H9 (cell line): Measurements from ENCODE around the gene ANGPTL8. TPM values are rescaled to one million over a fixed set of nuclear protein-coding genes. Genes with fewer than 3 reads are reported as not detected.
A peak's percentile ranks its signal among the peaks of the same experiment; 100 is the strongest.

ENCODE experiments used
- DNase-seq: peaks from one replicate; pipeline ENCODE4 v3.0.0-alpha.2; 2017
- H2AFZ ChIP-seq: one replicate; pipeline ENCODE4 v1.6.1; 2013; ENCODE audit warnings: mild to moderate bottlenecking, low read length, control low read depth, moderate library complexity
- H2AK5ac ChIP-seq: 2 replicates; pipeline ENCODE4 v1.6.1; 2013; ENCODE audit warnings: low read length, control low read depth, mixed read lengths; ENCODE audit not compliant: insufficient read length
- H2BK120ac ChIP-seq: one replicate; pipeline ENCODE4 v1.6.1; 2013; ENCODE audit warnings: low read depth, mild to moderate bottlenecking, low read length, control low read depth, inconsistent platforms; ENCODE audit not compliant: poor library complexity, severe bottlenecking
- H2BK12ac ChIP-seq: 2 replicates; pipeline ENCODE4 v1.6.1; 2013; ENCODE audit warnings: low read length, control low read depth, mixed read lengths, low read depth; ENCODE audit not compliant: insufficient read length
- H2BK15ac ChIP-seq: 2 replicates; pipeline ENCODE4 v1.6.1; 2013; ENCODE audit warnings: low read depth, low read length, control low read depth
- H2BK20ac ChIP-seq: one replicate; pipeline ENCODE4 v1.6.1; 2013; ENCODE audit warnings: low read depth, mild to moderate bottlenecking, low read length, control low read depth, inconsistent platforms; ENCODE audit not compliant: poor library complexity, severe bottlenecking
- H2BK5ac ChIP-seq: 2 replicates; pipeline ENCODE4 v1.6.1; 2013; ENCODE audit warnings: low read length, control low read depth, mixed read lengths; ENCODE audit not compliant: insufficient read length
- H3K14ac ChIP-seq: 2 replicates; pipeline ENCODE4 v1.6.1; 2013; ENCODE audit warnings: low read length, control low read depth; ENCODE audit not compliant: insufficient read depth
- H3K18ac ChIP-seq: 2 replicates; pipeline ENCODE4 v1.6.1; 2013; ENCODE audit warnings: low read depth, mild to moderate bottlenecking, mixed read lengths, low read length, control low read depth; ENCODE audit not compliant: insufficient read length
- H3K23ac ChIP-seq: 2 replicates; pipeline ENCODE4 v1.6.1; 2013; ENCODE audit warnings: low read length, control low read depth, mixed read lengths, low read depth; ENCODE audit not compliant: insufficient read length
- H3K23me2 ChIP-seq: 2 replicates; pipeline ENCODE4 v1.6.1; 2013; ENCODE audit warnings: low read depth, mild to moderate bottlenecking, mixed read lengths, low read length, control low read depth; ENCODE audit not compliant: insufficient read length, poor library complexity, severe bottlenecking
- H3K27ac ChIP-seq: 2 replicates; pipeline ENCODE4 v1.5.1; 2013; ENCODE audit warnings: low read length, control low read depth, mixed read lengths, low read depth; ENCODE audit not compliant: insufficient read length
- H3K27me3 ChIP-seq: 2 replicates; pipeline ENCODE4 v1.6.1; 2013; ENCODE audit warnings: low read length, control low read depth, inconsistent platforms; ENCODE audit not compliant: insufficient read depth
- H3K4ac ChIP-seq: 2 replicates; pipeline ENCODE4 v1.6.1; 2013; ENCODE audit warnings: low read depth, mild to moderate bottlenecking, control low read depth, inconsistent platforms, low read length, moderate library complexity
- H3K4me1 ChIP-seq: 2 replicates; pipeline ENCODE4 v1.6.1; 2013; ENCODE audit warnings: low read length, control low read depth, inconsistent platforms; ENCODE audit not compliant: insufficient read depth
- H3K4me2 ChIP-seq: 2 replicates; pipeline ENCODE4 v1.6.1; 2013; ENCODE audit warnings: low read length, control low read depth, mixed read lengths; ENCODE audit not compliant: insufficient read length, insufficient read depth
- H3K56ac ChIP-seq: 2 replicates; pipeline ENCODE4 v1.6.1; 2013; ENCODE audit warnings: low read depth, mild to moderate bottlenecking, mixed read lengths, low read length, control low read depth; ENCODE audit not compliant: insufficient read length
- H3K79me1 ChIP-seq: 2 replicates; pipeline ENCODE4 v1.6.1; 2013; ENCODE audit warnings: low read depth, mild to moderate bottlenecking, moderate library complexity, low read length, control low read depth, inconsistent platforms; ENCODE audit not compliant: insufficient read depth, poor library complexity, severe bottlenecking
- H3K79me2 ChIP-seq: 2 replicates; pipeline ENCODE4 v1.6.1; 2013; ENCODE audit warnings: low read length, control low read depth, inconsistent platforms; ENCODE audit not compliant: insufficient read depth
- H3K9ac ChIP-seq: 2 replicates; pipeline ENCODE4 v1.6.1; 2013; ENCODE audit warnings: low read length, control low read depth, mixed read lengths; ENCODE audit not compliant: insufficient read length; ENCODE audit errors: extremely low read depth
- H3K9me3 ChIP-seq: one replicate; pipeline ENCODE4 v1.6.1; 2013; ENCODE audit warnings: low read depth, low read length, inconsistent platforms; ENCODE audit not compliant: control insufficient read depth
- H3T11ph ChIP-seq: one replicate; pipeline ENCODE4 v1.6.1; 2013; ENCODE audit warnings: mild to moderate bottlenecking, low read length, control low read depth, inconsistent platforms
- H4K20me1 ChIP-seq: one replicate; pipeline ENCODE4 v1.6.1; 2013; ENCODE audit not compliant: control insufficient read depth, insufficient read length, insufficient read depth
- H4K5ac ChIP-seq: 2 replicates; pipeline ENCODE4 v1.6.1; 2013; ENCODE audit warnings: low read depth, mild to moderate bottlenecking, mixed read lengths, low read length, control low read depth; ENCODE audit not compliant: insufficient read length
- H4K8ac ChIP-seq: replicated peaks from 2 replicates; pipeline ENCODE4 v1.6.1; 2013; ENCODE audit warnings: low read length, control low read depth, mixed read lengths, low read depth; ENCODE audit not compliant: insufficient read length
- H4K91ac ChIP-seq: 2 replicates; pipeline ENCODE4 v1.6.1; 2013; ENCODE audit warnings: low read depth, mild to moderate bottlenecking, moderate library complexity, mixed read lengths, low read length, control low read depth; ENCODE audit not compliant: insufficient read length
- H3K27ac Mint-ChIP-seq, 3 experiments: 2 replicates in 2 of 3; 3 replicates in 1 of 3; pipeline ENCODE4 v1.8.0; 2020 to 2021; ENCODE audit warnings: mixed read lengths in 3 of 3, mild to moderate bottlenecking in 1 of 3, moderate library complexity in 1 of 3
- H3K27me3 Mint-ChIP-seq: 2 replicates; pipeline ENCODE4 v1.8.0; 2021; ENCODE audit warnings: low read depth, mild to moderate bottlenecking, moderate library complexity, mixed read lengths
- H3K36me3 Mint-ChIP-seq, 3 experiments: 2 replicates in 2 of 3; 3 replicates in 1 of 3; pipeline ENCODE4 v1.8.0; 2020 to 2021; ENCODE audit warnings: low read depth in 3 of 3, mixed read lengths in 3 of 3; ENCODE audit not compliant: insufficient read depth in 1 of 3
- H3K4me1 Mint-ChIP-seq, 2 experiments: 2 replicates each; pipeline ENCODE4 v1.8.0; 2020; ENCODE audit warnings: mixed read lengths in 2 of 2
- H3K4me3 Mint-ChIP-seq, 2 experiments: 2 replicates in 1 of 2; 3 replicates in 1 of 2; pipeline ENCODE4 v1.8.0; 2020 to 2021; ENCODE audit warnings: mild to moderate bottlenecking in 2 of 2, mixed read lengths in 2 of 2, moderate library complexity in 1 of 2
- H3K9me3 Mint-ChIP-seq, 2 experiments: 2 replicates in 1 of 2; 3 replicates in 1 of 2; pipeline ENCODE4 v1.8.0; 2020; ENCODE audit warnings: mild to moderate bottlenecking in 2 of 2, mixed read lengths in 2 of 2, moderate library complexity in 1 of 2
- WGBS: extraction: QIAGEN DNeasy Blood & Tissue Kit; methylation state at CpG from one replicate; pipeline ENCODE4 v1.1.7; 2013; ENCODE audit warnings: missing lambda C conversion rate, low lambda C conversion rate, mixed read lengths; ENCODE audit not compliant: insufficient read length; ENCODE audit errors: extremely low coverage; 5-methylcytosine and 5-hydroxymethylcytosine counted together
- total RNA-seq: library from RNA; stranded (reverse); gene quantifications from 2 replicates; pipeline ENCODE4 v1.2.1, GENCODE V29; 2021
- TF ChIP-seq, protein P1 (sequence below): fragments of 200-600 bp; sonication (generic); conservative IDR thresholded peaks from 3 replicates; pipeline ENCODE4 v1.8.0; 2021; ENCODE audit warnings: antibody characterized with exemption, mild to moderate bottlenecking

The ANGPTL8 gene
- total RNA-seq, 1 experiment from 2014 or later, result not detected

DNA sequence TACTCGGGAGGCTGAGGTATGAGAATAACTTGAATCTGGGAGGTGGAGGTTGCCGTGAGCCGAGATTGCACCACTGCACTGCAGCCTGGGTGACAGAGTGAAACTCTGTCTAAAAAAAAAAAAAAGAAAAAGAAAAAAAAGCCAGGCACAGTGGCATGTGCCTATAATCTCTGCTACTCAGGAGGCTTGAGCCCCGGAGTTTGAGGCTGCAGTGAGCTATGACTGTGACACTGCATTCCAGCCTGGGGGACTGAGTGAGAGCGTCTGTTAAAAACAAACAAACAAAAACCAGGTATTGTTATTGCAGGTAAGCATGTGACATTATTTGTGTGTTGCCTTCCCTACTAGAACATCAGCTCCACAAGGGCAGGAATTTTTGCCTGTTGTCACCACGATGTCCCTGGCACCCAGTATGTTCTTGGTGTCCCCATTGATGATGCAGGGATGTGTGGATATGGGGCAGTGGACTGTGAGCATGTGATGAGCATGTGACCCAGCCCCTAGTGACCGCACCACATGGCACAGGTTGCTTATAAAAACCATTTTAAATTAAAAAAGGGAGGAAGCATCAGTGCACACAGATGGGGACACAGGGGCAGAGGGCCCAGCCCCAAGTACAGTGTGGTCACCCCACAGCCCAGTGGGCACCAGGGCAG, 40.5 kb upstream of the ANGPTL8 start:
- no peak overlapping the region for H3T11ph ChIP-seq
- no peaks in the 10 kb centered on the region for H3K79me1 ChIP-seq
- WGBS, result no CpG with 5 or more reads among the region's 7 CpGs
- no peak overlapping the region for H2BK120ac ChIP-seq
- no peak overlapping the region for H2BK15ac ChIP-seq
- Mint-ChIP-seq H3K27ac (no peak overlapping the region), H3K9me3 (no peaks in the 10 kb centered on the region), H3K4me3 (peak overlapping the region; percentile 59 to 60; a peak in 3 of 5 replicates), H3K36me3 (peaks cover 3 to 30% (median 17%) of the 10 kb centered on the region in 3 experiments; a peak in 5 of 7 replicates), H3K4me1 (peaks cover 9 to 16% of the 10 kb centered on the region in 2 experiments), H3K27me3 (peaks cover 2% of the 10 kb centered on the region; the same call in 1 of the 2 replicates)
- no peak overlapping the region for H4K91ac ChIP-seq
- no peaks in the 10 kb centered on the region for H3K27me3 ChIP-seq
- H3K4me1 ChIP-seq, result no peaks in the 10 kb centered on the region; the same call in 1 of the 2 replicates
- H3K23me2 ChIP-seq, result peaks cover 4% of the 10 kb centered on the region
- no peak overlapping the region for H4K5ac ChIP-seq
- no peak overlapping the region for H2BK5ac ChIP-seq
- no peak overlapping the region for H2AFZ ChIP-seq
- TF ChIP-seq, protein P1, sequence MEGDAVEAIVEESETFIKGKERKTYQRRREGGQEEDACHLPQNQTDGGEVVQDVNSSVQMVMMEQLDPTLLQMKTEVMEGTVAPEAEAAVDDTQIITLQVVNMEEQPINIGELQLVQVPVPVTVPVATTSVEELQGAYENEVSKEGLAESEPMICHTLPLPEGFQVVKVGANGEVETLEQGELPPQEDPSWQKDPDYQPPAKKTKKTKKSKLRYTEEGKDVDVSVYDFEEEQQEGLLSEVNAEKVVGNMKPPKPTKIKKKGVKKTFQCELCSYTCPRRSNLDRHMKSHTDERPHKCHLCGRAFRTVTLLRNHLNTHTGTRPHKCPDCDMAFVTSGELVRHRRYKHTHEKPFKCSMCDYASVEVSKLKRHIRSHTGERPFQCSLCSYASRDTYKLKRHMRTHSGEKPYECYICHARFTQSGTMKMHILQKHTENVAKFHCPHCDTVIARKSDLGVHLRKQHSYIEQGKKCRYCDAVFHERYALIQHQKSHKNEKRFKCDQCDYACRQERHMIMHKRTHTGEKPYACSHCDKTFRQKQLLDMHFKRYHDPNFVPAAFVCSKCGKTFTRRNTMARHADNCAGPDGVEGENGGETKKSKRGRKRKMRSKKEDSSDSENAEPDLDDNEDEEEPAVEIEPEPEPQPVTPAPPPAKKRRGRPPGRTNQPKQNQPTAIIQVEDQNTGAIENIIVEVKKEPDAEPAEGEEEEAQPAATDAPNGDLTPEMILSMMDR, result no peak
- no peak overlapping the region for H3K9ac ChIP-seq
- no peak overlapping the region for H3K27ac ChIP-seq
- H4K20me1 ChIP-seq, result no peaks in the 10 kb centered on the region
- no peaks in the 10 kb centered on the region for H3K9me3 ChIP-seq
- no peak overlapping the region for H2BK20ac ChIP-seq
- no peak overlapping the region for H3K4me2 ChIP-seq
- H2BK12ac ChIP-seq, result no peak overlapping the region
- no peak overlapping the region for H3K14ac ChIP-seq
- H4K8ac ChIP-seq, result no peak overlapping the region
- no peak overlapping the region for H2AK5ac ChIP-seq
- H3K18ac ChIP-seq, result no peak overlapping the region
- H3K79me2 ChIP-seq, result no peaks in the 10 kb centered on the region
- no peak overlapping the region for H3K4ac ChIP-seq
- H3K56ac ChIP-seq, result no peak overlapping the region
- no peak for DNase-seq
- H3K23ac ChIP-seq, result no peak overlapping the region
